Measurements from ENCODE around the gene PPFIA1.
A peak's percentile ranks its signal among the peaks of the same experiment; 100 is the strongest.
"Not testable (repeated sequence)": the region's sequence is repeated elsewhere in the genome, so short reads cannot be mapped to it uniquely, and the experiment has no call there.

Gene PPFIA1

DNA sequence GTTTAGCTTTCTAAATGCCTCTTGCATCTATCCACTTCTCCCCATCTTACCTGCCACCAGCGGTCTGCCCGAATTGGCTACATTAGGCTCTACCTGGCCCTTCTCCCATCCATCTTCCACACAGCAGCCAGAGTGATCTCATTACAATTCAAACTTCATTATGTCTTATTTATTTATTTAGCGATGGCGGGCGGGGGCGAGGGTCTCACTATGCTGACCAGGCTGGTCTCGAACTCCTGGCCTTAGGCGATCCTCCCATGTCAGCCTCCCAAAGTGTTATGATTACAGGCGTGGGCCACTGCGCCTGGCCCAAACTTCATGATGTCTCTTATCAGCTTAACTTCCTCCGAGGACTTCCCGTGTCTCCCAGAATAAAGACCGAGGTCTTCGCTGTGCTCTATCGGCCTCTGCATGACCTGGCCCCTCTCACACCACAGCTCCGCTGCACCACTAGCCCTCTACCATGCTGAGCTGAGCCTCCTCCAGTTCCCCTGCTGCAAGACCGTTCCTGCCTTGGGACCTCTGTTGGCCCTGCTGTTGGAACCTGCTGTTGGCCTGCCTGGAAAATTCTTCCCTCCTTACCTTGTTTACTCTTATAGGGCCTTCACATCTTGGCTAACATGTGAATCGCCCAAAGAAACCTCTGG is 127.0 kb downstream of the PPFIA1 start:
- no peak for DNase-seq

DNA sequence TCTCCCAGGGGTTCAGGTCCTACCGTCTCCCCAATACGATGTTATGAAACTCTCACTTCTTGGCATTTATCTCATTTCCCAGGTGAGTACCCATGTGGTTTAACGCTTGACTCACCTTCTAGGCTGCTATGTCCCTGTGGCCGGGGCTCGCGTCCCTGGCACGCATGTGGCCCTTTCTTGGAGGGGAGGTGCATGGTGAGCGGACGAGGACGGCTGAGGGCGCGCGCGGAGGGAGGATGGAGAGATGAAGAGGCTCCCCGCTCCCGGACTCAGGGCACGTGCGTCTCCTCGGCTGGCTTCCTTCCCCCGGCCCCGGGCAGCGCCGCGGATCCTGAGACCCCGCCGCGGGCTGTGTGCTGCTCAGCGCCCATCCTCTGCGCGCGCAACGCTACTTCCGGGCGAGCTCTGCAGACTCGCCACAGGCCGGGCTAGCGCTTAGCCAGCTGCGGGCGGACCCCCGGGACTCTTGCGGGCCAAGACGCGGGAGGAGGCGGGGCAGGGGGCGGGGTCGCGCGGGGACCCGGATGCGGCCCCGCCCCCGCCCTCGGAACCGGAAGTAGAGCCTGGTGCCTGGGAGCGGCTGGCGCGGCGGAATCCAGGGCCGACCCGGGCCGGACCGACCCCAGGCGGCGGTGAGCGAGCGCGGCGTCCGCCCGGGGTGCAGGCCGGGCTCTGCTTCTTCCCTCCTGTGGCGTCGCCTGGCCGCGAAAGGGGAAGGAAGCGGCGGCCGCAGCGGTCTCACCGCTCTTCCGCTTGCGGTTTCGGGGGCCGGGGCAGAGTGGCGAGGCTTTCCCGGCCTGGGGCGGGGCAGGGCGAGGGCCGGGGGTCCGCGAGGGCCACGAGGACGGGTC is 127.7 kb downstream of the PPFIA1 start, which contains the start of gene CTTN:
CTTN (plus strand) TSS at position 547 of the 851 bp plus-strand sequence. CDS start 8,769 bp downstream, outside the sequence.
- peak; percentile 32 to 48 (median 42) for DNase-seq

DNA sequence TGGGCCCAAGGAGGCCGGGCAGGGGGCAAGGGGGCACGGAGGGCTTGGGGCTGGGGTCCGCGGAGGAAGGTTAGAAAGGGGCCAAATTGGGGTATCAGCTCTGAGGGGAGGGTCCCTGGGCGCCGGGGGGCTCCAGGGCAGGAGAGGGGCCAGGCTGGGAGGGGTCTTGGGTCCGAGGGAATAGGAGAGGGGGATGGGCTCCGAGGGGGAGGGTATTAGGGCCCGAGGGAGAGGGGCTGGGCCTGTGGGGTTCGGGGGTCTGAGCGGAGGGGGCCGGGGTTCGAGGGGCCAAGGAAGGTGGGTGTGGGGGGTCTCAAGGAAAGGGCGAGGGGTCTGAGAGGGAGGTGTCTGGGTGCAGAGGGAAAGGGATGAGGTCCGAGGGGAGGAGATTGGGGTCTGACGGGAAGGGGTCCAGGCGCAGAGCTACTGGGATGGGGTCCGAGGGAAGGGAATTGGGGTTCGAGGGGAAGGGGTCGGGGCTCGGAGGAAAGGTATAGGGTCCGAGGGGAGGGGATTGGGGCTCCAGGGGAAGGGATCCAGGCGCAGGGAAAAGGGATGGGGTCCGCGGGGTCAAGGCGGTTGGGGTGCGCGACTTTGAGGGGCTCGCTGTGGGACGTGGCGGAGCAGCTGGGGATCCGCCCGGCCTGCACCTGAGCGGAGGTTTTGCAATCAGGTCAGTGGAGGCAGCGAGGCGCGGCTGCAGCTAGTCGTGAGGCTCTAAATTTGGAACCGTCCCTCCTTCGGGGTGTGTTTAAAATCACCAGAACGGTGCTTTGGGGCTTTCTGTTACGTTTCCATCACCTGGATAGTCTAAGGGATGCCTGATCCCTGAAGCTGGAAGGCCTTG is 128.6 kb downstream of the PPFIA1 start:
- no peak for DNase-seq

DNA sequence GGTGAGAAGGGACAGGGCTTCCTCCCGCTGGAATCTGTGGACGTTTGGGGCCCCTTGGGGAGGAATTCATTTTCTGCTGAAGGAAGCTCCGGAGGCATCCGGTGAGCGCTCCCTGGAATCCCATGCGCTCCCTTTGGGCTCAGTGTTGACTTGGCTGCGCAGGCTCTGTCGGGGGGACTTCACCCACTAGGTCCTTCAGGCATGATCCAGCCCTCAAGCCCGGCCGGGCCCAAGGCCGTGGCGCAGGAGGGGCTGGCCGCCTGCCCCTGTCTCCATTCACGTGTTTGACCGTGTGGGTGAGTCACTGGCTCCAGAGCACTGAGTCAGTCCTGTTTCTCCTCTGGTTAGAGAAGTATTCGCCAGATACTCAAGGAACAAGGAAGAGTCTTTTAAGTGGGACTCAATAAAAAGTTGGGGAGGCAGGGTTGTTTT is 129.2 kb downstream of the PPFIA1 start:
- no peak for DNase-seq

GRCh38 chr11:70400643-70401042 is 130.2 kb downstream of the PPFIA1 start:
- no peak for DNase-seq

DNA sequence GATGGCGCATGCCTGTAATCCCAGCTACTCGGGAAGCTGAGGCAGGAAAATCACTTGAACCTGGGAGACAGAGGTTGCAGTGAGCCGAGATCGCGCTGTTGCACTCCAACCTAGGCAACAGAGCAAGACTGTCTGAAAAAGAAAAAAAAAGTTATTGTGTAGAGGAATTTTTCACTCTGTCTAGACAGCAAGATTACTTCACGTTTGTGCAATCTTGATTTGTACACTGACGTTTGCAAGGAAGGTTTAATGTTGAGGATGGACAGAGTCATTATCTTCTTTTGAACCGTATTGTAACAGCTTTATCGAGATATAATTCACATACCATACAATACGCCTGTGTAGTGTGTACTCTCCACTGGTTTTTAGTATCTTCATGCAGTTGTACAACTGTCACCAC is 131.5 kb downstream of the PPFIA1 start:
- no peak for DNase-seq

GRCh38 chr11:70402685-70403084 is 132.2 kb downstream of the PPFIA1 start:
- DNase-seq: no peak

DNA sequence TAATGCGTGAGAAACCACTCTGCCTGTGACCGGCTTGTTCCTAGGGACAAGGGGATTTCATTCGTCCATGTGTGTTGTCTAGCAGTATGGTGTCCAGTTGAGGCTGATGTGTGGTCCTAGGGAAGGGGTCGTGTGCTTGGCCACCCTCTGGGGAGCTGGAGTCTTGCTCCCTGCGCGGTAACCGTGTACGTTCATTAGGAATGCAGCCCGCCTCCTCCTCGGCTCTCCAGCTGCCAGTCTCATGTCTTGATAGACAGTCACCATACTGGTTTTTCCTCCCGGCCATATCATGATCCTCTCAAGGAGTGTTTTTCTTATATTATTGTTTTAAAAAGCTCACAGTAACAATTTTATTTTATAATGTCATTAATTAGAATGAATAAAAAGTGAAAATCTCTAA is 133.8 kb downstream of the PPFIA1 start:
- no peak for DNase-seq

DNA sequence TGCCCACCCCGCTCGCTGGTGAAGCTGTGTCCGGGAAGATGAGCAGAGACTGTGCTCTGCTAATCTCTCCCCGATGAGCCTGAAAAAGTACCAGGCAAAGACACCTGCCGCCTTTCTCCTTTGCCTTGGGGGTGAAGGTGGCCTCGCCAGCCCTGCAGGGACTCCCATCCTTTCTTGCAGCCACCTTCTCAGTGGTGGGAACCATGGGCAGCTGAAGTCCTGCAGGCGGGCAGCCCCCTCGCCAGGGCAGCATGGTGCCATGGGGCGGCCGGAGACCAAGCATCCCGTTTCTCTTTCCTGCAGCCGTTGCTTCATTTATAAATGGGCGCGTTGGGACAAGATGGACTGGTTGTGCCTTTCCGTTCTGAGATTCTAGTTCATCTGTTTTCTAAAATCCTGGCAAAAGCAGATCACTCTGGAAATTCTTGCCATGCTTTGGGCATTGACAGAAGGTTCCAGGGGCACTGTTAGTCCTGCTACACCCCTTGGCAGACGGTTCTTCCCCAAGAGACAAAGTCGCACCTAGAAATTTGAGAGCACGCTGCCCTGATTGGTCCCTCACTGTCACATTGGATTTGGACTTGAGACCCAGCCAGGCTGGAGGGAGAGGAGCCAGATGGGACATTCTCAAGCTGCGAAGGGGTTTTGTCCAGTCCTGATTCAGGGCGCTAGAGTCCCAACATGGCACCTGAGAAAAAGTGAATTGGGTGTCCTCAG is 135.3 kb downstream of the PPFIA1 start:
- no peak for DNase-seq

GRCh38 chr11:70407121-70407520 is 136.6 kb downstream of the PPFIA1 start:
- DNase-seq: no peak

GRCh38 chr11:70407814-70408213 is 137.3 kb downstream of the PPFIA1 start:
- no peak for DNase-seq

- not testable (repeated sequence) for DNase-seq
Measured at GRCh38 chr11:70408326-70408725, 137.8 kb downstream of the PPFIA1 start.

GRCh38 chr11:70409437-70409836 is 138.9 kb downstream of the PPFIA1 start:
- no peak for DNase-seq

GRCh38 chr11:70409871-70410270 is 139.4 kb downstream of the PPFIA1 start:
- DNase-seq: no peak

GRCh38 chr11:70410276-70411205 is 140.1 kb downstream of the PPFIA1 start:
- no peak for DNase-seq

DNA sequence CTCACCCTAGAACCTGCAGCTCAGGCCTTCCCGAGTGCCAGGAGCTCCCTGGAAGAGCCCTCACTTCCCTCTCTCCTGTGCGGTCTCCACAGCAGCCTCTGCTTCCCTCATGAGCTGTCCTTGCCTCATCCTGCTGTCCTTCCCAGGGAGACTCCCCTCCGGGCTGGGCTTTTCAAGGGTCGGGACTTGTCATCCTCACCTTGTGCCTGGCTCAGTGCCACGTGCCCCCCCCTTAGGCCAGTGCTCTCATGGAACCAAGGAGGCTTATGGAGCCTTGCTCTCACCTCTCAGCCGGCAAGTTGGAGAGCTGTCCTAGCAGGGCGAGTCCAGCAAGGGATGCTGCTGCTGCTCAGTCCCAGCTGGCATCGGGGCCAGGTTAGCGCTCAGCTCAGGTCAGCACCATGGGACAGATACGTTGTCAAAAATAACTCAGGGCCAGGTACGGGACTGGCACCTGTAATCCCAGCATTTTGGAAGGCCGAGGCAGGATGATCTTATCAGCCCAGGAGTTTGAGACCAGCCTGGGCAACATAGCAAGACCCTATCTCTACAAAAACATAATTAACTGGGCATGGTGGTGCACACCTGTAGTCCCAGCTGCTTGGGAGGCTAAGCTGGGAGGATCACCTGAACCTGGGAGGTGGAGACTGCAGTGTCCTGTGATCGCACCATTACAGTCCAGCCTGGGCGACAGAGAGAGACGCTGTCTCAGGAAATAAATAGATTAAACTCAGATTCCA is 141.4 kb downstream of the PPFIA1 start:
- no peak for DNase-seq

GRCh38 chr11:70413151-70413550 is 142.7 kb downstream of the PPFIA1 start:
- DNase-seq: no peak

DNA sequence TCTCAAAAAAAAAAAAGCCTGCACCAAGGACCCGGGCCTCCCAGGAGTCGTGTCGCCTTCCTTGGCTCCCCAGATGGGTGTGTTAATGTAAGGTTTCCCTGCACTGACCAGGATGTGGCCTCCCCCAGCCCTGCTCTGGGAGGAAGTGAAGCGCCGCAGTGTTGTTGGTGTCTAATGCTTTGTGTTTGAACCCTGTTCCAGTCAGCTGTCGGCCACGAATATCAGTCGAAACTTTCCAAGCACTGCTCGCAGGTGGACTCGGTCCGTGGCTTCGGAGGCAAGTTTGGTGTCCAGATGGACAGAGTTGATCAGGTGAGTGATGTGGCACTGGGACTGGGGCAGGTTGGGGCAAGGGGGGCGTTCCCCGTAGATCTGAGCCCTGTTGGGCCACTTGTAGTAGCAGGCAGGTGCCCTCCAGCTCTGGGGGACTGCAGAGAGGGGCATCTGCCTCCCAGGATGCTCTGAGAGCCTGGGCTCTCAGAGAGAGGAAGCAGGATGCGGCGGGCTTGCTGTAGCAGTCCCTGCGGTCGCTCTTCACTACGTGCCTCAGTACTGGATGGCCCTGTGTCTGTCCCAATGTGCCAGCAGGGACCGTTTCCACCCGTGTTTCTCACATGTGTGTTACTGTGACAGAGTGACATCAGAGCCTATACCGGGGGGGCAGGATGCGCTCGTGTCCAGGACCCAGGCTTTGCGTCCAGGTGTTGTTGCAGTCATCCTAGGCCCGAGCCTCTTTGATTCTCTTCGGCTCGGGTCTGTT is 144.0 kb downstream of the PPFIA1 start:
- no peak for DNase-seq

DNA sequence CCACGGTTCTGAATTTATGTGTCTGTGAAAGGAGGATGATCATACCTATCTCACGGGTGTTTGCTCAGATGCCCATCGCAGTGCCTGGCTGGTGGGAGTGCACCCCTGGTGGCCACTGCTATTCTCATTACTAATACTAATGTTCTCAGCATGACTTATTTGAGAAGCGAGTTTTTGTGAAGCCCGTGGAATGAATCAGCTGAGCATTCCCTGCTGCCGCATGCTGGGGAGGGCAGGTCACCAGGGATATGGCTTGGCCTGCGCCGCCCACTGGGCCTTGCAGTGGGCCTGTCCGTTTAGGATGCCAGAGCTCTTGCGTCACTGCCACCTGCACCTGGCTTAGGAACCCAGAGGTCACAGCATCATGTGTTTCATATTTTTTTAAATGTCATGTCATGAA is 144.7 kb downstream of the PPFIA1 start:
- no peak for DNase-seq
